ENCODE measurements around the gene LXN.
A peak's percentile ranks its signal among the peaks of the same experiment; 100 is the strongest.

LXN gene

DNA sequence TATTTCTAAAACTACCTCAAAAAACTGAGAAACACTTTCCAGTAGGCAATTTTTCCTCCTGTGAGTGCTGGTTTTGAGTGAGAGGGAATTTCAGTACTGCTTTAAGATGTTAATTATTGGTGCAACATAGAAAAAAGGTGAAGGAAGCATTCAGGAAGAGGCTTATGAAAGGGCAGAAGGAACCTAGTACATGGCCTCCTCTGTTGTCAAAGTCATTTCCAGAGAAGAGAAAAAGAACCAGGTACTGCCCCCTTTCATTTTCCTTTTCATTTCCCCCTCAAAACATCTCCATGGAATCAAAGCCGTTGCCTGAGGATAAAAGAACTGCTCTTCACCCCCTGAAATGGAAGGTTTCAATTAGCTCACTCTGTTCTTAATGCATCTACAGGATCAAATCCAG, 40.0 kb upstream of the LXN start:
- H3K9me3 ChIP-seq = no peaks in the 10 kb centered on the region
- no peaks in the 10 kb centered on the region for H3K27me3 ChIP-seq
- H3K36me3 ChIP-seq = peaks cover 27% of the 10 kb centered on the region
- H3K4me1 ChIP-seq = no peaks in the 10 kb centered on the region
- no peak overlapping the region for H3K4me3 ChIP-seq (ENCODE audit: low read depth, low read length)
- DNase-seq = no peak
- TF ChIP-seq, protein P1, sequence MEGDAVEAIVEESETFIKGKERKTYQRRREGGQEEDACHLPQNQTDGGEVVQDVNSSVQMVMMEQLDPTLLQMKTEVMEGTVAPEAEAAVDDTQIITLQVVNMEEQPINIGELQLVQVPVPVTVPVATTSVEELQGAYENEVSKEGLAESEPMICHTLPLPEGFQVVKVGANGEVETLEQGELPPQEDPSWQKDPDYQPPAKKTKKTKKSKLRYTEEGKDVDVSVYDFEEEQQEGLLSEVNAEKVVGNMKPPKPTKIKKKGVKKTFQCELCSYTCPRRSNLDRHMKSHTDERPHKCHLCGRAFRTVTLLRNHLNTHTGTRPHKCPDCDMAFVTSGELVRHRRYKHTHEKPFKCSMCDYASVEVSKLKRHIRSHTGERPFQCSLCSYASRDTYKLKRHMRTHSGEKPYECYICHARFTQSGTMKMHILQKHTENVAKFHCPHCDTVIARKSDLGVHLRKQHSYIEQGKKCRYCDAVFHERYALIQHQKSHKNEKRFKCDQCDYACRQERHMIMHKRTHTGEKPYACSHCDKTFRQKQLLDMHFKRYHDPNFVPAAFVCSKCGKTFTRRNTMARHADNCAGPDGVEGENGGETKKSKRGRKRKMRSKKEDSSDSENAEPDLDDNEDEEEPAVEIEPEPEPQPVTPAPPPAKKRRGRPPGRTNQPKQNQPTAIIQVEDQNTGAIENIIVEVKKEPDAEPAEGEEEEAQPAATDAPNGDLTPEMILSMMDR (IDR thresholded peaks at IDR 0.05; ENCODE audit: low read depth, low read length) = no peak

DNA sequence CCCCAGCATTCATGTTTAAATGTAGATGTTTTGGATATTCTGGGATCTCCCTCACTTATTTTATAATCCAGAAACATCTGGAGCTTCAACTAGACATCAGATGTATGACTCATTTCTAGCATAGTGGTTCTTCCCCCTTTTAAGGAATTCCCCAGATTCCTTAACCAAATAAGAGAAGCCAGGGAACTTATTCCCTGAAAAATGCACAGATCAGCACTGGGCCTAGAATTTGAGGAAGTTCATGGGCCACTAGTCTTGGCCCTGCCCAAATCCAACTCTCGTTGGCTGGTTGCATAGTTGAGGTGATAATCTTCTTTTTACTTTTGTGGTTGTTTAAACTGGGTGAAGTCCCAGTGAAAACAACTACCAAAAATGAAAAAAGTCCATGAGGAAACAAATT, 39.4 kb upstream of the LXN start:
- DNase-seq = no peak
- no peaks in the 10 kb centered on the region for H3K9me3 ChIP-seq
- no peak overlapping the region for H3K4me3 ChIP-seq (ENCODE audit: low read depth, low read length)
- H3K36me3 ChIP-seq = peaks cover 27% of the 10 kb centered on the region
- H3K27me3 ChIP-seq = no peaks in the 10 kb centered on the region
- no peaks in the 10 kb centered on the region for H3K4me1 ChIP-seq
- TF ChIP-seq, protein P1 (IDR thresholded peaks at IDR 0.05; ENCODE audit: low read depth, low read length) = no peak

DNA sequence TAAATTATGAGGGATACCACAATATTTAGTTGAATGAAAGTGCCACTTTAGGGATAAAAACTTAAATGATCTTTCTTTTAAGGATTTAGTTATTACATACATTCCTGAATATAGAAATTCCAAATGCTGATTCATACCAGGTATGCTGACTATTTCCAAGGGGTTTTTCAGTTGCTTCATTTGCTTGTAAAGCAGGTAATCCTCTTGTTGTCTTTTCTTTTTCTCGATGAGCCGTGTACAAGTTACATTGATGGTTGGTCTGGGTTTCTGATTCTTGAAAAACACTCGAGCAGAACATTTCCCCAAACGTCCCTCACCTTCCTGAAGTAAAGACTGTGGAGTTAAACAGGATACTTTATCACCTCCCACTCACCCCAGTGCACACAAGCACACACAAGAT, 38.2 kb upstream of the LXN start:
- TF ChIP-seq, protein P1 (IDR thresholded peaks at IDR 0.05; ENCODE audit: low read depth, low read length) = no peak
- Histone ChIP-seq H3K36me3 (peaks cover 27% of the 10 kb centered on the region), H3K4me1 (no peaks in the 10 kb centered on the region), H3K4me3 (ENCODE audit: low read depth, low read length) (no peak overlapping the region), H3K9me3 (no peaks in the 10 kb centered on the region), H3K27me3 (no peaks in the 10 kb centered on the region)
- no peak for DNase-seq

DNA sequence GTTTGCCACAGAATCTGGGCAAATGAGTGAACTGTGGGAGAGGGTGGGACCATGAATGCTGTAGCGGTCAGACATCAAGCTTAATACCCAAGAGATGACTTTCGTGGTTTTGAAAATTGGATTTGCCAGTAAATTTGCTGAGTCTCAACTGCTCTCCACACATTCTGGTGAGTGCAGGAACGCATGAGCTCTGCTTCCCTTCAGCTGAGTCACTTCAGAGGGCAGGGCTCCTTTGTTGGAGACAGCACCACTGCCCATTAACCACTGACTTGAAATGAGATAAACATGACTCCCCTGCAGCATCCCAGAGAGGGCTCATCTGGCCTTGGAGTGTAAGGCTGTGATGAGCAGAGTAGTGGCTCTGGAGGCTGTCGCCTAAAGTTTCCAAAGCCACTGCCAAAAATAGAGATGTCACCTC, 37.2 kb upstream of the LXN start:
- peaks cover 33% of the 10 kb centered on the region for H3K36me3 ChIP-seq
- peak; percentile 18 for DNase-seq
- H3K4me3 ChIP-seq (ENCODE audit: low read depth, low read length) = no peak overlapping the region
- no peaks in the 10 kb centered on the region for H3K27me3 ChIP-seq
- H3K4me1 ChIP-seq = no peaks in the 10 kb centered on the region
- TF ChIP-seq, protein P1 (IDR thresholded peaks at IDR 0.05; ENCODE audit: low read depth, low read length) = no peak
- no peaks in the 10 kb centered on the region for H3K9me3 ChIP-seq

DNA sequence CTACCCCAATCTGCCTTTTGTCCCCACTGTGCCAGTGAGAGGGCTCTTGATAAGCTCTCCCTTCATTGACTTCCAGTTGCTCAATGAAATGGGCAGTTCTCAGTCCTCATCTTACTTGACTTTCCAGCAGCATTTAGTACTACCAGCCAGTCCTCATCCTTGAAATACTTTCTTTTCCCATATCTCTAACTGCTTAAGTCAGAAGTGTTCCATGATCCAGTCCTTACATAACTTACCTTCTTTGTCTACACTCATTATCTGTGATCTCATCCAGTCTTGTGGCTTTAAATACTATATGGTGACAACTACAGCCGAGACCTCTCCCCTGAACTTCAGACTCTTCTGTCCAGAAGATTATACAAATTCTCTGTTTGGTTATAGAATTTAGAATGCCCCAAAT, 31.1 kb upstream of the LXN start:
- peaks cover 23% of the 10 kb centered on the region for H3K36me3 ChIP-seq
- H3K27me3 ChIP-seq = no peaks in the 10 kb centered on the region
- TF ChIP-seq, protein P1 (IDR thresholded peaks at IDR 0.05; ENCODE audit: low read depth, low read length) = no peak
- no peak for DNase-seq
- H3K4me3 ChIP-seq (ENCODE audit: low read depth, low read length) = no peak overlapping the region
- peaks cover 2% of the 10 kb centered on the region; the same call in 1 of the 2 replicates for H3K4me1 ChIP-seq
- no peaks in the 10 kb centered on the region for H3K9me3 ChIP-seq

DNA sequence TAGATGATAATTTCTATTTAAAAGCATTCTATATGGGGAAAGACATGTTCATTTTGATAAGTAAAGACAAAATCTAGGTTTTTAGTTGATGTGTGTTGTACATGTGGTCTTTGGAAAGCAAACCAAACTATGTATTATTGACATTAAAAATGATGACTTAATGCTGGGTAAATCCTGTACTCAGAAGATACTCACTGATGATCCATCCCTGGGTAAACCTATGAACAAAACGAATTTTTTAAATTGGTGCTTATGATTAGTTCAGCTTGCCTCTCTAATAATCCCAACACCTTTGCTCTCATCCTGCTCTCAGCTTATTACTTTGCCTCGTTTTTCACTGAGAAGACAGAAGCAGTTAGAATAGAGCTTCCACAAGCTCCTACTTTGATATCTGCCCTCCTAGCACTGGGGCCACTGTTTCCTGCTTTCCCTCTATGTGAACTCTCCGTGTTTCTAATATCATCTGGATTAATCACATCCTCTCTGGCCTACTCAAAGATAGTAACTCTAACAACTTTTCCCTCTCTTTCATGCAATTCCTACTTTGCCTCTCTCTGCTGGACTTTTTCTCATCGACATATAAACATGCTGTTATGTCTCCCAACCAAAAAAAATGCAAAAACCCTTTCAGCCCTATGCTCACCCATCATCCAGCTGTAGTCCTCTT, 30.5 kb upstream of the LXN start:
- H3K36me3 ChIP-seq = peaks cover 17% of the 10 kb centered on the region
- H3K4me1 ChIP-seq = peaks cover 2% of the 10 kb centered on the region; the same call in 1 of the 2 replicates
- no peak overlapping the region for H3K4me3 ChIP-seq (ENCODE audit: low read depth, low read length)
- H3K9me3 ChIP-seq = no peaks in the 10 kb centered on the region
- TF ChIP-seq, protein P1 (IDR thresholded peaks at IDR 0.05; ENCODE audit: low read depth, low read length) = no peak
- H3K27me3 ChIP-seq = no peaks in the 10 kb centered on the region
- no peak for DNase-seq
